Mesenteric fat pad (tissue), 1 donor: ENCODE measurements around the gene CYBA. TPM values are rescaled to one million over a fixed set of nuclear protein-coding genes. Genes with fewer than 3 reads are reported as not detected.

Source experiments
- DNase-seq: peaks from one replicate; pipeline ENCODE4 v3.0.0-alpha.2; 2020; ENCODE audit warnings: low spot score
- long read RNA-seq: library from polyadenylated mRNA; unstranded; transcript quantifications from one replicate; pipeline ENCODE4 v2.0.0, GENCODE V29; 2020
- total RNA-seq: library from RNA; stranded (reverse); fragmentation: NEBNext Ultra II Directional; extraction: Animal tissue kit (Norgen Biotek cat#: 25700); gene quantifications from one replicate; pipeline ENCODE4 v1.2.1, GENCODE V29; 2021
- donor health status: DM: yes; HTN: yes; CAD: no.

The CYBA gene
- total RNA-seq: 183 TPM
- long read RNA-seq, partial matches to known transcripts: 0 of 8 reads
- long read RNA-seq, other reads (novel, unspliced or antisense): 5 of 8 reads

DNA sequence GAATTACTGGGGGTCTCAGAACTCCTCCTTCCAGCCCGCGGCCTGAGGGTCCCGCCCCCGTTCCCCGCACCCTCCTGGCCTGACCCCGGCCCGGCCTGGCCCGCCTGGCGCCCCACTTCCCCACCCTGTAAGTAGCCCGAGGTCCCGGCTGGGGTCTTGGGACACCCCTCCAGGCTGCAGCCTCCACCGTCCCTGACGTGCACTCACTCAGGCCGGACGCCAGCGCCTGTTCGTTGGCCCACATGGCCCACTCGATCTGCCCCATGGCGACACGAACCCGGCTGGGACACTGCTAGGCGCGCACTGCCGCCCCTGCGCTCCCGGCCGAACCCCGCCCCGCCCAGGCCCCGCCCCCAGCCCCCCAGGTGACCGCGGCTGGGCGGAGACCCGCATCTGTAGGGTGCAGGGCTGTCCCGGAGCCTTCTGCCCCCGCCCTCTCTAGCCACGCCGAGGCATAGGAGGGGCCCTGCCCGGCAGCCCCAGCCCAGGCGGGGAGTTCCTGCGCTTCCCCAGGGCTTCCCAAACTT lies at the start of gene CYBA:
TSS of gene CYBA (minus strand) at position 305 of the 527 bp plus-strand sequence. CDS start at position 265, 40 bp downstream.
- no peak for DNase-seq

DNA sequence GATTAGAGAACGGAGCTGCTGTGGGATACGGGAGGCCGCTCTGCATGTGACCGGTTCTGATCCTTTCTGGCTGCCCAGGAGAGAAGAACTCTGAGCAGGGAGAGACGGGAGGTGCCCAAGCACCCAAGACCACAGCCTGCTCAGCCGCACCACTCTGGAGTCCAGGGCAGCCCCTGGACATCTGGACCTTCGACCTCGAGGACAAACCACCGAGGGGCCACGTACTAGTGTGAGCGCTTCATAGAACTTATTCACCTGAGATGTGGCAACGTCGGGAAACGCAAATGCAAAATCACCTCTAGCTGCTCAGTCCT lies 49.4 kb upstream of the CYBA start:
- no peak for DNase-seq

DNA sequence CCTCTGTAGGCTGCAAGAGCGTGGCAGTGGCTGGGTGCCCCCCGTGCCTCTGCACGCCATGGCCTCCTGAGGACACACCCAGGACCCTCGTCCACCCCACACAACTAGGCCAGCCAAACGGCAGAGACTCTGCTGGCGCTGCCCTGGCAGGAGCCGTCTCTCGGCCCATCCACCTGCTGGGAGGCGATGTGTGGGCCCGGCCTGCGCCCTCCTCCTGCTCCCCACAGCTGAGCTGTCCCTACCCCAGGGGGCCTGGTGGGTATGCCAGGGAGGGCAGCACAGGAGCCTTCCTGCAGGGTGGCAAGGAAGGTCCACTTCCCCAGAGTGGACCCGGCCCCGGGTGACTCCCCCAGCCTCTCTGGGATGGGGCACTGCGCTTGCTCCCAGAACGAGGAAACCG lies 48.3 kb upstream of the CYBA start:
- no peak for DNase-seq

DNA sequence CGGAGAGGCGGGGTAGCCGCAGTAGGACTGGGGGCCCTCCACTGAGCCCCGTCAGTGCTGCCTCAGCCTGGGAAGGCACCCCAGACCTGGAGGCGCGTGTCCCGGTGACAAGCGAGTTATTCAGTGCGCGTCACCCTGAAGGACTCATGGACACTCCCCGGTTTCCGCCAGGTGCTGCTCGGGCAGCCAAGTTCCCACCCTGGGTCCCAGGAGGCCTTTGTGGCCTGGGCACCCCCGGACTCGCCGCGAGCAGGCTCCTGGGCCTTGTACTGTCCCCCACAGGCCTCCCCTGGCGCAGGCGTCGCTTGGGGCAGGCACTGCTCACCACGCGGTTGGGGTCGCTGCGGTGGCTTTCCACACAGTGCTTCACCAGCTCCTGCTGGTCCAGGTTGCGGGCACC lies 47.8 kb upstream of the CYBA start:
- no peak for DNase-seq

DNA sequence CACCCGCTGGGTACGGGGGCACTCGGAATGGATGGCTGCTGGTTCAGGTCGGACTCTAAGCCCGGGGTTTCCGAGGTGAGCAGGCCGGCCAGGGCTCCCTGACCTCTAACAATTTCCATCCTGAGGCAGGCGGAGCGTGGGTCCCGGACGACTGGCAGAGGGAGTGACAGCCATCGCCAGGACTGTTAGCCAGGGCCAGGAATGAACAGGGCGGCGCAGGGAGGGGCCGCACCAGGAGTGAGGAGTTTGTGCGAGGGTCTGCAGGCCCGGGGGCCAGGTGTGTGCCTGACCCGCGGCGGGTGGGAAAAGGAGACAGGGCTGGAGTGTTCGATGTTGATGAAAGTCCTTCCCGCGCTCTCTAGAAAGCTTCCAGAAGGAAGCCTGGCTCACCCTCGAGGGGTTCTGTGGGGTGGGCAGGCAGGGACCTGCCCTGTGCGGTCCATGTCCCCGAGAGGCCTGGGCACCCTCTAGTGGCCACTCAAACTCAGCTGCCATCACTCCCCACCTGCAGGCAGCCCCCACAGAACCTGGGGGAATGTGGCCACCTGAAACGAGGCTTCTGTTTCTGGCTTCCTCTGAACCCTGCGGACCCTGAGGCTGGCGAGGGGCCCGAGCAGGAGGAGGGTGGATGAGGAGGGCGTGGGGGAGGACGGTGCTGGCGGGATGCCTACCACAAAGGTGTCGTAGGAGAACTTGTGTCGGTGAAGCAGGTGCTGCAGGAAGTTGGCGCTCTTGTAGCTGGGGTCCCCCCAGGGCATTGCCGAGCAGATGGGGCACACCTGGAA lies 47.2 kb upstream of the CYBA start:
- DNase-seq: no peak

DNA sequence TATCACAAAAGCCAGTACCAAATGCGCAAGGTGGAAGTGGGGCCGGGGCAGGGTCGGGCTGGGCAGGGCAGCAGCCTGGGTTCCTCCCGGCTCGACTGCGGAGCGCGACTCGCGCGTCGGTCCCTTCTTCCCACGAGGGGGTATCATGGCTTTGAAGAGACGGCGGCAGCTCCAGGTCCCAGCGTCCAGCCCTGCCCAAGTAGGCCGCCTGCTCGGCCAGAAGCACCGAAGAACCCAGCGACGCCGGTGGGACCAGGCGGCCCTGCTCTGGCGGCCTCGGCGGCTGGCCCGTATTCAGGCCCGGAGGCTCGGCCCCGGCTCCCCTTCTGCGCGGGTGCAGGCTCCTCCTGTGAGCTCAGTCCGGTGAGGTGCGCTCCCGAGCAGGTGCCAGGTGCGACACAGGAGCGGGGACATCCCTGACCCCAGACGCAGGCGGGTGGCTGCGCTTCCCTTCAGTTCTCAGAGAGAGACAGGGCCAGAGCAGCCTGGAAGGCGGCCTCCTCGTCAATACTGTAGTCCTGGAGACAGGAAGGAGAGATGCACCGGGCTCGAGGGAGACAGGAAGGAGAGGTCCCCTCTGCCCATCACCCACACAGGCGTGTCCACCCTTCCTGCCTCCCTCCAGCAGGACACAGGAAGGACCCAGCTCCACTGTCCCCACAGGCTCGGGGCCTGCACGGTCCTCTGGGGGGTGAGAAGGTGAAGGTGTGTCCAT lies 46.4 kb upstream of the CYBA start:
- DNase-seq: no peak

DNA sequence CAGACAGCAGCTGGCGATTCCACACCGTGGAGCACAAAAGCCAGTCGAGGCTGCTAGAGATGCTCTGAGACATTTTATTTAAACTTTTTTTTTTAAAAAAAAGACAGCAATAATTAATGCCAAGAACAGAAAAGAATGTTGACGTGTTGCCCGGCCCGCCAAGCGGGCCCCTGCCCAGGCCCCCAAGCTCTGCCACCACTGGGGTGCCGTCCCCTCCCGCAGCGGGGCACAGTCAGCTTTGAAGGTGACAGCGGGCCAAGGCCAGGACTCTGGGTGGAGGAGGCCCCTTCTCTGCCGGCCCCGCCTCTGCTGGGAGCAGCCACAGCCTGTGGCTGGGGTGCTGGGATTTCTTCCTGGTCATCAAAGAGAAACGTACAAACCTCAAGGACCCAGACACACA lies 45.6 kb upstream of the CYBA start:
- no peak for DNase-seq

DNA sequence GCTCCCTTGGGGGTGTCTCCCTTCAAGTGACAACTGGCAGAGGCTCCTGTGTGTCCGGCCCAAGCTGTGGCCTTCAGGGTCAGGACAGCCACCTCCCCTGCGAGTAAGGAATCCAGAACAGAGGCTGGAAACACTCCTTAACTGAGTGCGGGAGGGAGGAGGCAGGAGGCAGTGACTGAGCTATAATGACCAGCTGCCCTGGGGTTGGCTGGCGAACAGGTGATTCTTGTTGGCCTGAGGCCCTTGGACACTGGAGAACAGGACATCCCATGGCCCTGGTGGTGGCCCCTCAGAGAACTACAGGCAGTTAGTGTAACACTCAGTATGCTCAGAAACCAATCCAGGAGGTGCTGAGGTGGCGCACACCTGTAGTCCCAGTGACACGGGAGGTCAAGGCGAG lies 44.9 kb upstream of the CYBA start:
- DNase-seq: no peak

DNA sequence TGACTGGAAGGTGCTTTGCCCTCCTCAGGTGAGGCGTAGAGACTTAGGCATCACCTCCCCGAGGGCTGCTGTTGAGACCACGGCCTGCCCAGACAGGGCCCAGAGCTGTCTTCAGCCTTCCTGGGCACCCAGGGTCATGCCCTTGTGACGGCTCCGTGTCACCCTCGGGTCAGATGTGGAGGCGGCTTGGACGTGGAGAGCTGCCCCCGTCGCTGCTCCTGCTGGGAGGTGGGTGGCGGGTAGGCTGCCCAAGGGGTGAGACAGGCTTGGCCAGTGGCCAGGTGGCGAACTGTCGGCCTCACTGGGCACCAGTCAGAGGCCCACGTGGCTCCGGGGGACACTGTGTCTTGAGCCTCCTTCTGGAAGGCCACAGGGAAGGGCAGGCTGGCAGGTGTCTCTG lies 44.4 kb upstream of the CYBA start:
- DNase-seq: no peak

DNA sequence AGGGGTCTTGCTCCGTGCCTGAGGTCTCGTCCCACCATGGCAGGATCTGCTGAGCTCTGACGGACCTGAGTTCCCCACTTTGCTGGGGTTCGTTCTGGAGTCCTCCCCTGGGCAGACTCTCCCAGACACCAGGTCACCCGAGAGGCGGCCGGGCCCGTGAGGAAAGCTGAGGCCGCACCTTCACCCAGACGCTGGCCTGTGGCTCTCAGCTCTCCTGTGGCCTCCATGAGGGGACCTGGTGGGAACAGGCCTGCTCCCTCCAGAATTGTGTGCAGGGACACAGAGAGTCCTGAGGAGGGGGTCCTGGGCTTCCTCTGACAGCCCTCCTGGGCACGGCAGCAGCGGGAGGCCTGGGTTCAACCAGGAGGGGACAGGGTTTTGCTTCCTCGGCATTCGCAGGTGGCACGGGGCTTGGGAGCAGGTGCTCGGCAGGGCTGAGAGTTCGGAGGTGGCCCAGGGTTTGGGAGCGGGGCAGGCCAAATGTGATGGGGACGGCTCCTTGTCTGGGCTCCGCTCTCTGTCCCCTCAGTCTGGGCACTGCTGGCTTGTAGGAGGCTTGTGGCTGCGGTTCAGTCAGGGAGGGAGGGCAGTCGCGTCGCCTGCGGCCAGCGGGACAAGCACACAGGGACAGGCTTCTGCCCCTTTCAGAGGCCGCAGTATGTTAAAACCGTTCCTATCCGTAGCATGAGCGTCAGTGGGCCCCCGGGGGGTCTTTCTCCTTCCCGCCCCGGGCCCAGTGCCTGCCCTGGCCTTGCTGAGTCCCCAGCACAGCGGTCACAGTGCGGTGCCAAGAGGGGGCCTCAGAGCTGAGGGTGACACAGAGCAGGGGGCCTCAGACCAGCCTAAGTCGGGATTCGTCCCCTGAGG lies 43.6 kb upstream of the CYBA start:
- no peak for DNase-seq

DNA sequence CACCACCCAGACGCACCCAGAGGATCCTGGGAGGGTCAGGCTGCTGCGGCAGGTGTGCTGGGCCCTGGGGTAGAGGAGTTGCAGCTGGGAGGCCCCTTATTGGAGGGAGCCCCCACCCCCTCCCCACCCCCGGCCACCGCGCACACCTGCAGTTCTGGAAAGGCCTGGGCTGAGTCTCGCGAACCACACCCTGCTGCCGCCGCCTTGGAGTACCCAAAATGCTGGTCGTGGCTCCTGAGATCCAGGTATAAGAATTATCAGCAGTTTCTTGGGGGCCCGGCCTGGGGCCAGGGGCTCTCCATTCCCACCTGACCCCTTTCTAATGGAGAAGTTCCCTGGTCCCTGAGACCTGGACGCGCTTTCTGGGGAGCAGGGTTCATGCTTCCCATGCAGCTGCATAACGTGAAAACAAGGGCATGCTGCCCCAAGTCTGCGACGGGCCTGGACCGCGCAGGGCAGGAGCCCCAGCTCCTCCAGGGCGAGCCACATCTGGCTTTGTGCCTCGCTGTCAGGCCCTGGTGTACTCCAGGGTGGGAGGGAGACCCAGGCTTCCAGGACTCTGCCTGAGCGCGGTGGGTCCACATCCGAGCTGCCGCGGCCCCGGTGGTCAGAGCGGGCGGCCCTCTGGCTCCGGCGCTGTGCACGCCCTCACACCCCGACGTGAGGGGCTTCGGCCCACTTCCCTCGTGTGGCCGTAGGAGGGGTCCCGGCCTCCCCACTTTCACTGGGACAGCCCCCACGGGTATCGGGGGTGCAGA lies 42.7 kb upstream of the CYBA start:
- DNase-seq: no peak

DNA sequence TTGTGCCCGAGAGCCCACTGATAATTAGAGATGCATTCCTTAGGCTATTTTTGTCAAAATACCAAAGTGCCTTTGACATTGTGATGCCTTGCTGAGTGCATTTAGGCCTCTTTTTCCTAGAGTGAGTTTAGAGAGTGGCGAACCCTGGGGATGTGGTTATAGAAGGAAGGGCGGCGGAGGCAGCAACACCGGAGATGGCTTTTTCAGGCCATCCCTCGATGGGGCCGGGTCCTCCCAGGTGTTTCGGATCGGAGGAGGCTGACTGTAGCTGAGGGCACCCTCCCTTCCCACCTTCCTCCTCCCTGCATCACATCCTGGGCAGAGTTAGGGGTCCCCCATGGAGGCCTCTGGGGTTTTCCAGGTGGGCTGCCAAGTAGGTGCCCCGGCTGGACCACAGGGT lies 42.0 kb upstream of the CYBA start:
- no peak for DNase-seq

DNA sequence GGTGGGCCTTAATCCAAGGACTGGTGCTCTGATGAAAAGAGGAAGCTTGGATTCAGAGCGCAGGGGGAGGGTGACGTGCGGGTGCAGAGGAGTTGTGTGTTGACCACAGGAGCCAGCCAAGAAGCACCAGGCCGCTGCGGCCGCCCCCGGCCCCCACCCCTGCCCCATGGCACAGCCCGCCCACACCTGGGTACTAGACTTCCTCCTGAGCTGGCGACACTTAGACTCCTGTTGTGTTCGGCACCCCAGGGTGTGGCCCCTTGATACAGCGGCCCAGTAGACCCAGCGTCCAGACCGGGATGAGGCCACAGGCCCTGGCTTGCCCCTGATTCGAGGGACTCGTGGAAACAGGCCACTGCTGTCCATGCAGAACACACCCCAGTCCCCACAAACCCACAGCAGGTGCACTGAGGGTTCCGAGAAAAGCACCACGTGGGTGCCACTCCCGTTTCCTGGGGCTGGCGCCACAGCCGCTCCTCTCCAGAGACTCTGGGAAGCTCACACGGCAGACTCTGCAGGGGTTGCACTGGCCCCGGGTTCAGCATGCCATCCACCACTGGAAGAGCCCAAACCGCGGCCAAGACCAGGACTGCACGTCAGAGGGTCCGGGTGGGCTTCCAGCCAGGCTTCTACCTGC lies 41.2 kb upstream of the CYBA start:
- no peak for DNase-seq

DNA sequence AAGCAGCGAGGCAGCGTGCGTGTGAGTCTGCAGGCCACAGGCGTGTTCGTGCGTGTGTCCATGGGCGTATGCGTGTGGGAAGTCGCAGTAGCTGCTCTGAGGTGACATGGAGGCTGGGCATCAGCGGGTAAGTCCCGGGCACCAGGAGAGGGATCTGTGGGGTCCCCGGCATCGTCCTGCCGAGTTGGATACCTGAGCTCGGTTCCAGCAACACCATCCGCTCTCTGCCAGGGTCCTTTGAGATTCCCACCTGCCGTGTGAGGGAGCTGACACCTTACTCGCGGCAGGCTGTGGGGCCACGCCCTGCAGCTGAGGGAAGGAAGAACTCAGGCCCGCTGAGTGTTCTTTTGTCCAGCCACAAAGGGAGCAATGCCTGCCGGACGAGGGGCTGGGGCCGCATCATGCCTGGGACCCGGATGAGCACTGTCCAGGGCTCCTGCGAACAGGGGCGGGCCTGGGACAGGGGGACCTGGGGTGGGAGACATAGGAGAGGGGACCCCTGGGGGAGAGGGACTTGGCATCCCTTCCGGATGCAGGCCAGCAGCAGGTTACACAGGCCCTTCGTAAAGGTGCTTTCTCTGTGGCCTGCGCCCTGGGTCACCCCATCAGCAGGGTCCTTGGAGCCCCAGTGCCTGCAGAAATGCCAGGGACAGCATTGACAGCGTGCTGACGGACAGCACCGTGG lies 40.4 kb upstream of the CYBA start:
- no peak for DNase-seq

DNA sequence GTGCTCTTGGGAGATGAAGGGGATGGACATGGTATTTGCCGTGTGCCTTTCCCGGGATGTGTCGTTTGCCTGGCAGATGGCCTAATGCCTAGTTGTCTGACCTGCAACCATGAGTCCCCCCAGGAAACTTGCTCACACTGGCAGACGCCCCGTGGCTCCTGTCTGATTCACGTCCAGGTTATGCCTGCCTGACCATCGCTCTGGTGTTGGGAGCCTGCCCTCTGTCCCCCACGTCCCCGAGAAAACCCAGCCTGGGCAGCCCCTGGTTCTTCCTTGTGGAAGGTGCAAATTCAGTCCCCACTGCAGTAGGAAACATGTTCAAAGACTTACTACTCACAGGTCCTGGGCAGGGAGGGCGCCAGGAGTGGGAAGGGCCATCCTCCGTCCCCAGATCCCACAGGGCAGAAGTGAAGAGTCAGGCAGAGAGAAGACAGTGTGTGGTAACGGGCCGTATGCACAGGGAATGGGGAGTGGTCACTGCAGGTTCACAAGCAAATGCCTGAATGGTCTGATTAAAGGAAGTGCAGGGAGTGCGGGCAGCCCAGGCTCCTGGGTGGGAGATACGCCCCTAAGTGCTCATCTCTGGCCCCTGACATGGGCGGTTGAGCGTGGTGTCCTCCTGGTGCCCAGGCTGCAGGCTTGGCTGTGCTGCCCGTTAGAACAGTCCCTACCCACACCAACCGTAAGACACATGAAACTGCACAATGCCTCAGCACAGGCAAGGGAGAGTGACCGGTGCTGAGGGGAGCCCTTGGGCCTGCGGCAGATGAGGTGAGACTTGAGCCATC lies 39.7 kb upstream of the CYBA start:
- DNase-seq: no peak

DNA sequence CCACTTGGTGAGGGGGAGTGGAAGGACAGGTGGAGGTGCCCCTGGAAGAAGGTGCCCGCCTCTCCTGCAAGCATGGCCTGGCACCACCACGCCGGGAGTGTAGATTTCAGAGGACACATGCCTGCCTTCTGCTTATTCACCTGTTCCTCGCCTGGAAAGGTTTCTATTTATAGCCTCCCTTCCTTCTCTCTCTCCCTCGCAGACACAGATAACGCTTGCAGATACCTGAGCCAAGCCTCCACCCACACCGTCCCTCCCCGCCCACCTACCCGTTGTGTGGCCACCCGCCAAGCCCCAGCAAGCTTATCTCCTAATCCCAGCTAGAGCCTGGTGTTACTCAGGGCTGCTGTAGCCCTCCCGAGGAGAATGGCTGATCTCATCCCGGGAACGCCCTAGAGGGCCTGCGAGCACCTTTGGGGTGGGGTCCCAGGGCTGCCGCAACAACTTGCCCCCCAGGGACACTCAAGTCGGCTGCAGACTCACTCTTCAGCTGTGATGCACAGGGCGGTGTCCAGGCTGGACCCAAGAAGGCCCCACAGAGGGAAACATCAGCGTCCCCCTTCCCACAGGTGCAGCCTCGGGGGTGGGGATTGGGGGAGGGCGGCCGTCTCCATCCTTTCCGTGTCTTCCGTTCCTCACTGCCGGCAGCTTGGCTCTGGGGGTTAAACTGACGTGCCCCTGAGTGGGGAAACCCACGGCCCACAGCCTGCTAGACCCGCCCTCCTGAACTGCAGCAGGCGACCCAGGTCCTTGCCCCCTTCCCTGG lies 37.3 kb upstream of the CYBA start:
- DNase-seq: no peak

DNA sequence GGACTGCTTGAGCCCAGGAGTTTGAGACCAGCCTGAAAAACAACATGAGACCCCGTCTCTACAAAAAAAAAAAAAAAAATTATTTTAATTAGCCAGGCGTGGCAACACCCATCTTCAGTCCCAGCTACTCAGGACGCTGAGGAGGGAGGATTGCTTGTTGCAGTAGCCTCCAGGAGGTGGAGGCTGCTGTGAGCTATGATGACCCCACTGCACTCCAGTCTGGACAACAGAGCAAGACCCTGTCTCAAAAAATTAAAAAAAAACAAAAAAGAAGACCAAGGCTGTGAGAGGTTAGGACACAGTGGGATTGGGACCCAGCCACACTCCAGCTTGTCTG lies 36.8 kb upstream of the CYBA start:
- DNase-seq: no peak

DNA sequence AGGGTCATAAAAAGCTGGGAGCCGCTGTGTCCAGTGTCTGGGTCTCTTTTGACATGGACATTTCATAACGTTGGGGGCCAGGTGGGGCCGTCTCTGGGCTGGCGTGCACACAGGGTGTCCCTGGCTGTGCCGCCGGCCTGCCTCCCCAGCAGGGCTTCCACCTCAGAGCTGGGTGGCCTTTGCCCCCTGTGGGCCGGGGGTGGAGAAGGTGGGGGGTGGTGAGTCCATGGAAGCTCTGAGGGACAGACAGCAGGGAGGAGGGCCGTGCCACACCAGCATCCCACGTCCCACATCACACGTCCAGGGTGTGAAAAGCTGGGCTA lies 36.4 kb upstream of the CYBA start:
- DNase-seq: no peak
